HL-60/S4 treated with phorbol 12-myristate 13-acetate at 8.2 ng/mL for 4 days and 3 days (cell line): Measurements from ENCODE around the gene AUP1.
"Not testable (repeated sequence)": the region's sequence is repeated elsewhere in the genome, so short reads cannot be mapped to it uniquely, and the experiment has no call there.

Source experiments
- in situ Hi-C: fragments of 300-500 bp; cut with MboI; formaldehyde crosslinking; loops from 2 replicates; pipeline ENCODE4 v1.15.0; 2022; ENCODE audit warnings: low sequenced_read_pairs

Gene AUP1

GRCh38 chr2:74529357-74530238 is at the start of gene AUP1, which contains the start of gene HTRA2:
Gene AUP1 (minus strand): TSS chr2:74529706. CDS start chr2:74529629, 77 bp downstream.
Gene HTRA2 (plus strand): TSS chr2:74529933. CDS start chr2:74530007, 74 bp downstream.
- in situ Hi-C loops: loop anchor here (10.0 kb wide), 1 partner anchor 55 kb away; no protein-coding TSS in a partner anchor

GRCh38 chr2:74578408-74578807 is 48.9 kb upstream of the AUP1 start:
- in situ Hi-C loops: loop anchor here (25.0 kb wide), 1 partner anchor 91 kb away; the partner anchor contains the start of genes CCDC142, LBX2 and TTC31

- in situ Hi-C loops: loop anchor here (25.0 kb wide), 1 partner anchor 90 kb away; the partner anchor contains the start of genes CCDC142, LBX2 and TTC31
These were observed 47.9 kb upstream of the AUP1 start for GRCh38 chr2:74577448-74577847.

- in situ Hi-C loops: loop anchor here (25.0 kb wide), 1 partner anchor 90 kb away; the partner anchor contains the start of genes CCDC142, LBX2 and TTC31
These were observed 47.3 kb upstream of the AUP1 start for GRCh38 chr2:74576863-74577229.

- in situ Hi-C loops: loop anchor here (25.0 kb wide), 1 partner anchor 89 kb away; the partner anchor contains the start of genes CCDC142, LBX2 and TTC31
These were observed 46.8 kb upstream of the AUP1 start for GRCh38 chr2:74576211-74576862.

- in situ Hi-C loops: loop anchor here (25.0 kb wide), 1 partner anchor 88 kb away; the partner anchor contains the start of genes CCDC142, LBX2 and TTC31
These were observed 45.8 kb upstream of the AUP1 start for GRCh38 chr2:74575320-74575719.

- in situ Hi-C loops: no loop called here
These were observed 44.4 kb upstream of the AUP1 start for GRCh38 chr2:74573747-74574562.

- in situ Hi-C loops: no loop called here
These were observed 42.8 kb upstream of the AUP1 start for GRCh38 chr2:74572178-74572925.

GRCh38 chr2:74571058-74571457 is 41.6 kb upstream of the AUP1 start:
- in situ Hi-C loops: no loop called here

- in situ Hi-C loops: no loop called here
These were observed 40.2 kb upstream of the AUP1 start for GRCh38 chr2:74569686-74570085.

- in situ Hi-C loops: no loop called here
These were observed 38.4 kb upstream of the AUP1 start for GRCh38 chr2:74567881-74568280.

- in situ Hi-C loops: no loop called here
These were observed 37.2 kb upstream of the AUP1 start for GRCh38 chr2:74566754-74567085.

GRCh38 chr2:74566076-74566753 is 36.7 kb upstream of the AUP1 start:
- in situ Hi-C loops: no loop called here

- in situ Hi-C loops: no loop called here
These were observed 34.7 kb upstream of the AUP1 start for GRCh38 chr2:74564222-74564621.

- in situ Hi-C loops: no loop called here
These were observed 32.7 kb upstream of the AUP1 start for GRCh38 chr2:74562126-74562775.

GRCh38 chr2:74561022-74561421 is 31.5 kb upstream of the AUP1 start:
- in situ Hi-C loops: not testable (repeated sequence)

GRCh38 chr2:74560591-74560990 is 31.1 kb upstream of the AUP1 start:
- in situ Hi-C loops: no loop called here

GRCh38 chr2:74559912-74560311 is 30.4 kb upstream of the AUP1 start:
- in situ Hi-C loops: no loop called here
